K562 (cell line): ENCODE results near the gene COX20. TPM values are rescaled to one million over a fixed set of nuclear protein-coding genes. Genes with fewer than 3 reads are reported as not detected.

Experiments
- BHLHE40 ChIP-seq: IDR thresholded peaks from 2 replicates; pipeline ENCODE4 v1.6.1; 2011; ENCODE audit warnings: low read length, improper control_type of control experiment
- BMI1 ChIP-seq: fragments of 150-350 bp; IDR thresholded peaks from 2 replicates; pipeline ENCODE4 v1.6.1; 2014; ENCODE audit warnings: low read length
- DACH1 ChIP-seq: fragments of 450-650 bp; IDR thresholded peaks from 2 replicates; pipeline ENCODE4 v1.6.1; 2018; ENCODE audit not compliant: partially characterized antibody
- DPF2 ChIP-seq: fragments of 450-650 bp; IDR thresholded peaks from 2 replicates; pipeline ENCODE4 v1.6.1; 2016
- ILK ChIP-seq: fragments of 450-650 bp; IDR thresholded peaks from 2 replicates; pipeline ENCODE4 v1.6.1; 2016; ENCODE audit warnings: missing genetic modification characterization, low read depth, mild to moderate bottlenecking, missing compliant biosample characterization, moderate library complexity, borderline replicate concordance
- JUNB ChIP-seq: fragments of 450-650 bp; formaldehyde crosslinking; conservative IDR thresholded peaks from 2 replicates; pipeline ENCODE4 v1.4.0; 2020; ENCODE audit warnings: mild to moderate bottlenecking
- KLF16 ChIP-seq: IDR thresholded peaks from 2 replicates; pipeline ENCODE4 v1.6.1; 2016; ENCODE audit warnings: antibody characterized with exemption
- NFATC3 ChIP-seq: fragments of 450-650 bp; IDR thresholded peaks from 2 replicates; pipeline ENCODE4 v1.6.1; 2017; ENCODE audit warnings: mild to moderate bottlenecking
- PML ChIP-seq: IDR thresholded peaks from 2 replicates; pipeline ENCODE4 v1.6.1; 2012; ENCODE audit warnings: low read length, inconsistent platforms
- POLR2B ChIP-seq: fragments of 450-650 bp; IDR thresholded peaks from 2 replicates; pipeline ENCODE4 v1.6.1; 2018; ENCODE audit warnings: low read depth; ENCODE audit not compliant: partially characterized antibody
- PURB ChIP-seq: sonication (generic); formaldehyde crosslinking; IDR thresholded peaks from 2 replicates; pipeline ENCODE4 v1.9.0; 2021; ENCODE audit warnings: low read depth, mild to moderate bottlenecking, missing genetic modification reagents
- RBM14 ChIP-seq: fragments of 200-400 bp; formaldehyde crosslinking; IDR thresholded peaks from 2 replicates; pipeline ENCODE4 v1.6.1; 2018; ENCODE audit warnings: low read depth, mild to moderate bottlenecking, low read length, moderate library complexity, borderline replicate concordance; ENCODE audit not compliant: insufficient read depth
- SMARCC2 ChIP-seq: fragments of 450-650 bp; IDR thresholded peaks from 2 replicates; pipeline ENCODE4 v1.6.1; 2017; ENCODE audit warnings: antibody characterized with exemption, moderate library complexity, mild to moderate bottlenecking, low read depth
- SREBF1 ChIP-seq: fragments of 150-350 bp; IDR thresholded peaks from 2 replicates; pipeline ENCODE4 v1.6.1; 2014; ENCODE audit warnings: antibody characterized with exemption, low read depth, low read length, borderline replicate concordance
- TFAM ChIP-seq: fragments of 250-450 bp; sonication (Bioruptor Pico); conservative IDR thresholded peaks from 2 replicates; pipeline ENCODE4 v1.5.0; 2021; ENCODE audit warnings: mild to moderate bottlenecking, moderate library complexity
- ZNF408 ChIP-seq: fragments of 250-450 bp; sonication (Bioruptor Pico); IDR thresholded peaks from 2 replicates; pipeline ENCODE4 v1.4.0; 2020; ENCODE audit warnings: low read depth, mild to moderate bottlenecking, moderate library complexity
- ZNF717 ChIP-seq: fragments of 250-450 bp; sonication (Bioruptor Pico); IDR thresholded peaks from 2 replicates; pipeline ENCODE4 v1.5.0; 2021
- ZNF780A ChIP-seq: fragments of 250-450 bp; sonication (Bioruptor Pico); IDR thresholded peaks from 2 replicates; pipeline ENCODE4 v1.5.0; 2021; ENCODE audit warnings: mild to moderate bottlenecking
- polyA plus RNA-seq, 8 experiments: library from polyadenylated mRNA; depleted of rRNA in 4 of 8; stranded (reverse) in 5 of 8; unstranded in 3 of 8; fragments of >200 nt; fragmentation: Nextera tagmentation in 2 of 8; fragmentation: Illumina TruSeq in 1 of 8; extraction: Ambion mirVana in 2 of 8; extraction: Trizol in 1 of 8; gene quantifications; 2 replicates each; pipeline versions ENCODE4 v1.2.1 to v1.2.3, GENCODE V29; 2011 to 2014; ENCODE audit warnings: inconsistent platforms in 1 of 8, missing spikeins in 1 of 8
- total RNA-seq, 7 experiments: library from RNA; depleted of rRNA in 6 of 7; stranded (reverse); fragments of >200 nt in 6 of 7; fragmentation: Illumina TruSeq in 2 of 7; extraction: Trizol in 2 of 7; gene quantifications; 2 replicates each; pipeline versions ENCODE4 v1.2.1 to v1.2.3, GENCODE V29; 2011 to 2021; ENCODE audit warnings: low replicate concordance in 1 of 7
- TF ChIP-seq, protein P1 (sequence below): sonication (generic); formaldehyde crosslinking; IDR thresholded peaks from 2 replicates; pipeline ENCODE4 v1.8.1; 2023; ENCODE audit warnings: mild to moderate bottlenecking, missing genetic modification reagents
- TF ChIP-seq, protein P2 (sequence below): fragments of 450-650 bp; conservative IDR thresholded peaks from 2 replicates; pipeline ENCODE4 v1.6.1; 2016; ENCODE audit warnings: missing genetic modification characterization, low read depth, mild to moderate bottlenecking, control low read depth, missing compliant biosample characterization
- TF ChIP-seq, protein P3 (sequence below): fragments of 250-450 bp; sonication (Bioruptor Pico); IDR thresholded peaks from 2 replicates; pipeline ENCODE4 v1.5.1; 2021; ENCODE audit warnings: mild to moderate bottlenecking
- TF ChIP-seq, protein P4 (sequence below): sonication (generic); formaldehyde crosslinking; IDR thresholded peaks from 2 replicates; pipeline ENCODE4 v1.8.1; 2023; ENCODE audit warnings: mild to moderate bottlenecking, missing genetic modification reagents

Gene COX20
- total and polyA plus RNA-seq, 9 of the 15 experiments (the other 6 are each of a cell fraction or from before 2014, with no cell fraction given): 41.5 to 192 (median 84.3) TPM

DNA sequence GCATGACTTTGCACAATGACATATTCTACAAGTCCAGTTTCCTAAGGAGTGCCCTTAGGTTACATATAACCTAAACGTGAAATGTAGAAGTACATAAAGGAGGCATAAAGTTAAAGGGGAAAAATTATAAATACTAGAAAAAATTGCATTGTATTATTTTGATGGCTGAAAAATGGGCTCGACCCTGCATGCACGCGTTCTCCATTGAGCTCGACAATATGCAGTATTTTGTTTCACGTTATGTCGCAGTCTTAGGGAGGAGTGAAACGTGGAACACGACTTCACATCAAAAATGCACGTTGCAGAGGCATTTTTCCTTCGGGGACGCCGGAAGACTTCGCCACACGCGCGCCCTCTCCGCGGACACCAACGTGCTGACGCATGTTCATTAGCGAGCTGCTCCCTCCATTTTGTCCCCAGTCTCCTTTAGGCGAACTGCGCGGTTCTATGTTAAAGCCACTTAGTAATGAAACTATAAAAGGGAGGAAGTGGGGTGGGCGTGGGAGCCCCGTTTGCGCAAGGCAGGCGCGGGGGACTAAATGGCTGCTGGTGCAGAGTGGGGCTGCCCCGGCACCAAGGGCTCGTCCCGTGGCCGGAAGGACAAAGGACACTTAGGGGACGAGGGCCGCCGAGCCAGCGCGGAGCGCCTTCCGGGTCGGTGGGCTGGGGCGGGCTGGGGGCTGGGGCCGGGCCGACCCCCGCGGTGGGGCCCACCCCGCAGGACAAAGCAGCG lies 749 bp upstream of the COX20 start (continued):
- peak; percentile 93 for TF ChIP-seq NFATC3
- TF ChIP-seq TFAM (CRISPR knock-in tag): no peak
- TF ChIP-seq ZNF408 (CRISPR knock-in tag): no peak
- 0 out of 2 replicates have a peak, but pooled peaks have one; percentile 5 for TF ChIP-seq BHLHE40
- TF ChIP-seq ZNF717 (CRISPR knock-in tag): 0 out of 2 replicates have a peak, but pooled peaks have one; percentile 55
- no peak for TF ChIP-seq RBM14
- TF ChIP-seq PML: peak; percentile 80
- peak; percentile 52; the same call in 1 of the 2 replicates for TF ChIP-seq ZNF780A
- TF ChIP-seq, protein P1, sequence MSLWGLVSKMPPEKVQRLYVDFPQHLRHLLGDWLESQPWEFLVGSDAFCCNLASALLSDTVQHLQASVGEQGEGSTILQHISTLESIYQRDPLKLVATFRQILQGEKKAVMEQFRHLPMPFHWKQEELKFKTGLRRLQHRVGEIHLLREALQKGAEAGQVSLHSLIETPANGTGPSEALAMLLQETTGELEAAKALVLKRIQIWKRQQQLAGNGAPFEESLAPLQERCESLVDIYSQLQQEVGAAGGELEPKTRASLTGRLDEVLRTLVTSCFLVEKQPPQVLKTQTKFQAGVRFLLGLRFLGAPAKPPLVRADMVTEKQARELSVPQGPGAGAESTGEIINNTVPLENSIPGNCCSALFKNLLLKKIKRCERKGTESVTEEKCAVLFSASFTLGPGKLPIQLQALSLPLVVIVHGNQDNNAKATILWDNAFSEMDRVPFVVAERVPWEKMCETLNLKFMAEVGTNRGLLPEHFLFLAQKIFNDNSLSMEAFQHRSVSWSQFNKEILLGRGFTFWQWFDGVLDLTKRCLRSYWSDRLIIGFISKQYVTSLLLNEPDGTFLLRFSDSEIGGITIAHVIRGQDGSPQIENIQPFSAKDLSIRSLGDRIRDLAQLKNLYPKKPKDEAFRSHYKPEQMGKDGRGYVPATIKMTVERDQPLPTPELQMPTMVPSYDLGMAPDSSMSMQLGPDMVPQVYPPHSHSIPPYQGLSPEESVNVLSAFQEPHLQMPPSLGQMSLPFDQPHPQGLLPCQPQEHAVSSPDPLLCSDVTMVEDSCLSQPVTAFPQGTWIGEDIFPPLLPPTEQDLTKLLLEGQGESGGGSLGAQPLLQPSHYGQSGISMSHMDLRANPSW (CRISPR knock-in tag): no peak
- TF ChIP-seq, protein P2, sequence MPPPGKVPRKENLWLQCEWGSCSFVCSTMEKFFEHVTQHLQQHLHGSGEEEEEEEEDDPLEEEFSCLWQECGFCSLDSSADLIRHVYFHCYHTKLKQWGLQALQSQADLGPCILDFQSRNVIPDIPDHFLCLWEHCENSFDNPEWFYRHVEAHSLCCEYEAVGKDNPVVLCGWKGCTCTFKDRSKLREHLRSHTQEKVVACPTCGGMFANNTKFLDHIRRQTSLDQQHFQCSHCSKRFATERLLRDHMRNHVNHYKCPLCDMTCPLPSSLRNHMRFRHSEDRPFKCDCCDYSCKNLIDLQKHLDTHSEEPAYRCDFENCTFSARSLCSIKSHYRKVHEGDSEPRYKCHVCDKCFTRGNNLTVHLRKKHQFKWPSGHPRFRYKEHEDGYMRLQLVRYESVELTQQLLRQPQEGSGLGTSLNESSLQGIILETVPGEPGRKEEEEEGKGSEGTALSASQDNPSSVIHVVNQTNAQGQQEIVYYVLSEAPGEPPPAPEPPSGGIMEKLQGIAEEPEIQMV (tag): no peak
- TF ChIP-seq BMI1: no peak
- peak; percentile 52 for TF ChIP-seq DPF2
- no peak for TF ChIP-seq KLF16
- peak; percentile 39 for TF ChIP-seq DACH1
- no peak for TF ChIP-seq PURB (CRISPR knock-in tag)
- TF ChIP-seq, protein P3, sequence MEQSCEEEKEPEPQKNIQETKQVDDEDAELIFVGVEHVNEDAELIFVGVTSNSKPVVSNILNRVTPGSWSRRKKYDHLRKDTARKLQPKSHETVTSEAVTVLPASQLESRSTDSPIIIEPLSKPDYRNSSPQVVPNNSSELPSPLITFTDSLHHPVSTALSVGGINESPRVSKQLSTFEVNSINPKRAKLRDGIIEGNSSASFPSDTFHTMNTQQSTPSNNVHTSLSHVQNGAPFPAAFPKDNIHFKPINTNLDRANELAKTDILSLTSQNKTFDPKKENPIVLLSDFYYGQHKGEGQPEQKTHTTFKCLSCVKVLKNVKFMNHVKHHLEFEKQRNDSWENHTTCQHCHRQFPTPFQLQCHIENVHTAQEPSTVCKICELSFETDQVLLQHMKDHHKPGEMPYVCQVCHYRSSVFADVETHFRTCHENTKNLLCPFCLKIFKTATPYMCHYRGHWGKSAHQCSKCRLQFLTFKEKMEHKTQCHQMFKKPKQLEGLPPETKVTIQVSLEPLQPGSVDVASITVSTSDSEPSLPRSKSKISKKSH: no peak
- TF ChIP-seq SREBF1: no peak
- TF ChIP-seq, protein P4, sequence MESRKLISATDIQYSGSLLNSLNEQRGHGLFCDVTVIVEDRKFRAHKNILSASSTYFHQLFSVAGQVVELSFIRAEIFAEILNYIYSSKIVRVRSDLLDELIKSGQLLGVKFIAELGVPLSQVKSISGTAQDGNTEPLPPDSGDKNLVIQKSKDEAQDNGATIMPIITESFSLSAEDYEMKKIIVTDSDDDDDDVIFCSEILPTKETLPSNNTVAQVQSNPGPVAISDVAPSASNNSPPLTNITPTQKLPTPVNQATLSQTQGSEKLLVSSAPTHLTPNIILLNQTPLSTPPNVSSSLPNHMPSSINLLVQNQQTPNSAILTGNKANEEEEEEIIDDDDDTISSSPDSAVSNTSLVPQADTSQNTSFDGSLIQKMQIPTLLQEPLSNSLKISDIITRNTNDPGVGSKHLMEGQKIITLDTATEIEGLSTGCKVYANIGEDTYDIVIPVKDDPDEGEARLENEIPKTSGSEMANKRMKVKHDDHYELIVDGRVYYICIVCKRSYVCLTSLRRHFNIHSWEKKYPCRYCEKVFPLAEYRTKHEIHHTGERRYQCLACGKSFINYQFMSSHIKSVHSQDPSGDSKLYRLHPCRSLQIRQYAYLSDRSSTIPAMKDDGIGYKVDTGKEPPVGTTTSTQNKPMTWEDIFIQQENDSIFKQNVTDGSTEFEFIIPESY (CRISPR knock-in tag): peak; percentile 68
- no peak for TF ChIP-seq ILK (tag)
- TF ChIP-seq POLR2B: peak; percentile 49
- TF ChIP-seq JUNB (CRISPR knock-in tag): no peak
- TF ChIP-seq SMARCC2: peak; percentile 81; the same call in 1 of the 2 replicates
